D721Med (cell line): ENCODE data around the gene SIRT3.

Experiments
- DNase-seq: peaks from one replicate; pipeline ENCODE4 v3.0.0; 2011; ENCODE audit warnings: low spot score; ENCODE audit not compliant: insufficient read length
- FAIRE-seq: peaks from 2 replicates; lab custom pipeline; 2011; peaks lifted over from hg19 to GRCh38; lab: Jason Lieb, UNC
- CTCF ChIP-seq: IDR thresholded peaks from 2 replicates; pipeline ENCODE4 v1.5.1; 2012; ENCODE audit warnings: mild to moderate bottlenecking, control low read depth; ENCODE audit not compliant: insufficient read depth; ENCODE audit errors: missing control alignments

The SIRT3 gene

GRCh38 chr11:235609-235996, 539 bp downstream of the SIRT3 start:
- FAIRE-seq = no peak
- no peak for DNase-seq
- TF ChIP-seq CTCF = no peak

- FAIRE-seq = no peak
- no peak for TF ChIP-seq CTCF
- DNase-seq = no peak
Measured at GRCh38 chr11:235180-235579, 962 bp downstream of the SIRT3 start.

- TF ChIP-seq CTCF = no peak
- no peak for DNase-seq
- no peak for FAIRE-seq
Measured at GRCh38 chr11:232783-233565, 3.2 kb downstream of the SIRT3 start.

- DNase-seq = no peak
- no peak for FAIRE-seq
- no peak for TF ChIP-seq CTCF
Measured at GRCh38 chr11:230431-230830, 5.7 kb downstream of the SIRT3 start.

GRCh38 chr11:227824-228379, 8.2 kb downstream of the SIRT3 start:
- TF ChIP-seq CTCF = no peak
- no peak for FAIRE-seq
- DNase-seq = no peak

GRCh38 chr11:225734-226453, 10.2 kb downstream of the SIRT3 start:
- FAIRE-seq = no peak
- TF ChIP-seq CTCF = no peak

More at GRCh38 chr11:225734-226453, 10.2 kb downstream of the SIRT3 start:
- no peak for DNase-seq
